HCT116 (cell line): Measurements from ENCODE around the gene GPX1. TPM values are rescaled to one million over a fixed set of nuclear protein-coding genes. Genes with fewer than 3 reads are reported as not detected.

Experiments
- ATAC-seq: fragments of 200-7000 bp; cut with Tn5 transposase; 2 replicates; pipeline ENCODE4 v1.9.1; 2020; ENCODE audit warnings: mild to moderate bottlenecking, moderate library complexity
- BruUV-seq: library from RNA; stranded (reverse); fragments of 400-500 nt; replicated peaks from 2 replicates; lab custom pipeline; 2021; lab: Mats Ljungman, UMichigan
- CTCF ChIA-PET: fragments of 300-600 bp; sonication (Branson Sonifier 250); formaldehyde crosslinking; loops from one replicate; lab custom pipeline; 2021; ENCODE audit warnings: antibody characterized with exemption; lab: Charles Lee
- POLR2A ChIA-PET: fragments of 300-600, 350-600 bp; sonication (Branson Sonifier 250); formaldehyde crosslinking; loops from one replicate; lab custom pipeline; 2021; ENCODE audit warnings: antibody characterized with exemption; lab: Charles Lee
- RAD21 ChIA-PET, 2 experiments: fragments of 300-600 bp; sonication (Branson Sonifier 250); formaldehyde crosslinking; loops; one replicate each; lab custom pipeline; 2023; ENCODE audit warnings: low total read pairs in 2 of 2; ENCODE audit not compliant: uncharacterized antibody in 2 of 2, unreplicated experiment in 2 of 2, low non-redundant PET in 1 of 2; lab: Charles Lee
- DNase-seq: peaks from one replicate; pipeline ENCODE4 v3.0.0-alpha.2; 2010; ENCODE audit warnings: low read depth, low spot score
- H2AFZ ChIP-seq: fragments of 200-600 bp; shearing (Covaris generic), sonication (generic); 2 replicates; pipeline ENCODE4 v1.6.1; 2017; ENCODE audit warnings: low read depth, mixed run types, mixed read lengths, antibody characterized with exemption, low read length; ENCODE audit not compliant: poor library complexity, severe bottlenecking
- H3K27ac ChIP-seq: 2 replicates; pipeline ENCODE4 v1.5.1; 2012; ENCODE audit warnings: low read depth, low read length
- H3K27me3 ChIP-seq: fragments of 200-600 bp; sonication (generic); 2 replicates; pipeline ENCODE4 v1.6.1; 2016; ENCODE audit warnings: mixed run types, low read length, mixed read lengths; ENCODE audit not compliant: insufficient read depth
- H3K36me3 ChIP-seq, 2 experiments: fragments of 200-500 bp in 1 of 2; fragments of 200-600 bp in 1 of 2; sonication (Bioruptor generic) in 1 of 2; sonication (generic) in 1 of 2; 2 replicates each; pipeline versions ENCODE4 v1.5.1 to v1.6.1; 2014 to 2016; ENCODE audit warnings: low read length in 2 of 2, inconsistent platforms in 1 of 2, mixed read lengths in 1 of 2, mixed run types in 1 of 2; ENCODE audit not compliant: insufficient read depth in 2 of 2, control insufficient read depth in 1 of 2
- H3K4me1 ChIP-seq, 2 experiments: fragments of 200-600 bp in 1 of 2; sonication (generic) in 1 of 2; 2 replicates each; pipeline versions ENCODE4 v1.5.1 to v1.6.1; 2012 to 2017; ENCODE audit warnings: low read length in 2 of 2, inconsistent platforms in 1 of 2, mild to moderate bottlenecking in 1 of 2, mixed read lengths in 1 of 2, mixed run types in 1 of 2, moderate library complexity in 1 of 2; ENCODE audit not compliant: insufficient read depth in 2 of 2, control insufficient read depth in 1 of 2
- H3K4me2 ChIP-seq: fragments of 200-600 bp; sonication (generic); 2 replicates; pipeline ENCODE4 v1.6.1; 2017; ENCODE audit warnings: mixed run types, low read length, mixed read lengths
- H3K4me3 ChIP-seq, 2 experiments: fragments of 200-600 bp in 1 of 2; sonication (generic) in 1 of 2; replicated peaks in 1 of 2; 2 replicates each; pipeline ENCODE4 v1.5.1; 2011 to 2016; ENCODE audit warnings: low read length in 2 of 2, control low read depth in 1 of 2, low read depth in 1 of 2, mild to moderate bottlenecking in 1 of 2, mixed read lengths in 1 of 2, mixed run types in 1 of 2
- H3K79me2 ChIP-seq: fragments of 200-600 bp; sonication (generic); 2 replicates; pipeline ENCODE4 v1.6.1; 2017; ENCODE audit warnings: mild to moderate bottlenecking, mixed run types, low read length, moderate library complexity, mixed read lengths; ENCODE audit not compliant: insufficient read depth
- H3K9ac ChIP-seq: fragments of 200-600 bp; sonication (generic); 2 replicates; pipeline ENCODE4 v1.6.1; 2016; ENCODE audit warnings: low read length, mixed read lengths
- H3K9me2 ChIP-seq: fragments of 200-600 bp; sonication (generic), shearing (Covaris generic); 2 replicates; pipeline ENCODE4 v1.6.1; 2017; ENCODE audit warnings: mixed run types, mild to moderate bottlenecking, moderate library complexity; ENCODE audit not compliant: insufficient read depth
- H3K9me3 ChIP-seq, 2 experiments: fragments of 200-500 bp in 1 of 2; fragments of 200-600 bp in 1 of 2; sonication (Bioruptor generic) in 1 of 2; sonication (generic) in 1 of 2; 2 replicates each; pipeline ENCODE4 v1.6.1; 2014 to 2017; ENCODE audit warnings: low read length in 2 of 2, mixed read lengths in 2 of 2, inconsistent platforms in 1 of 2, low read depth in 1 of 2, mild to moderate bottlenecking in 1 of 2, mixed run types in 1 of 2, moderate library complexity in 1 of 2; ENCODE audit not compliant: control insufficient read depth in 1 of 2, insufficient read depth in 1 of 2
- H4K20me1 ChIP-seq: fragments of 200-600 bp; sonication (generic), shearing (Covaris generic); 2 replicates; pipeline ENCODE4 v1.6.1; 2017; ENCODE audit warnings: mixed run types, mild to moderate bottlenecking, moderate library complexity; ENCODE audit not compliant: insufficient read depth
- ATF3 ChIP-seq: IDR thresholded peaks from 2 replicates; pipeline ENCODE4 v1.6.1; 2012
- CTCF ChIP-seq, 3 experiments: fragments of 200-600 bp in 1 of 3; sonication (generic) in 1 of 3; IDR thresholded peaks in 2 of 3; conservative IDR thresholded peaks in 1 of 3; 2 replicates each; pipeline ENCODE4 v1.5.1; 2012 to 2017; ENCODE audit warnings: low read depth in 2 of 3, low read length in 2 of 3, antibody characterized with exemption in 1 of 3, borderline replicate concordance in 1 of 3, control low read depth in 1 of 3, mild to moderate bottlenecking in 1 of 3, mixed read lengths in 1 of 3, mixed run types in 1 of 3, moderate library complexity in 1 of 3; ENCODE audit not compliant: insufficient read depth in 1 of 3
- JUND ChIP-seq: IDR thresholded peaks from 2 replicates; pipeline ENCODE4 v1.6.1; 2012
- MAX ChIP-seq: IDR thresholded peaks from 2 replicates; pipeline ENCODE4 v1.6.1; 2012
- REST ChIP-seq: IDR thresholded peaks from 2 replicates; pipeline ENCODE4 v1.6.1; 2012; ENCODE audit warnings: low read depth
- SIN3A ChIP-seq: IDR thresholded peaks from 2 replicates; pipeline ENCODE4 v1.6.1; 2012; ENCODE audit warnings: low read depth
- YY1 ChIP-seq: IDR thresholded peaks from 2 replicates; pipeline ENCODE4 v1.6.1; 2011; ENCODE audit warnings: low read length, low read depth, moderate library complexity, mild to moderate bottlenecking; ENCODE audit not compliant: insufficient replicate concordance; ENCODE audit errors: extremely low read depth
- ZBTB33 ChIP-seq: IDR thresholded peaks from 2 replicates; pipeline ENCODE4 v1.6.1; 2011; ENCODE audit warnings: mild to moderate bottlenecking, low read length, moderate library complexity; ENCODE audit not compliant: insufficient replicate concordance; ENCODE audit errors: extremely low read depth
- ZFX ChIP-seq: fragments of 450-650 bp; IDR thresholded peaks from 2 replicates; pipeline ENCODE4 v1.6.1; 2017
- ZNF274 ChIP-seq: fragments of 200-500 bp; sonication (Bioruptor generic); IDR thresholded peaks from 2 replicates; pipeline ENCODE4 v1.6.1; 2014; ENCODE audit warnings: mild to moderate bottlenecking, low read depth, low read length, inconsistent platforms
- intact Hi-C: fragments of 100-400 bp; cut with micrococcal nuclease; formaldehyde crosslinking; loops from 2 replicates; pipeline ENCODE4 v1.10.0; 2022
- total RNA-seq: library from RNA; stranded (reverse); gene quantifications from one replicate; pipeline ENCODE4 v1.2.1, GENCODE V29; 2021; ENCODE audit not compliant: unreplicated experiment

Gene GPX1
- total RNA-seq, 1 experiment from 2014 or later = 330 TPM

GRCh38 chr3:49311283-49311682 lies 46.9 kb downstream of the GPX1 start:
- DNase-seq (no peak), ATAC-seq (no peak)
- no peak overlapping the region for H3K9ac ChIP-seq
- no peak for TF ChIP-seq ATF3
- TF ChIP-seq YY1 = no peak
- no peak for TF ChIP-seq ZBTB33
- no peak for TF ChIP-seq SIN3A
- TF ChIP-seq MAX = no peak
- TF ChIP-seq ZNF274 = no peak
- no peak for TF ChIP-seq CTCF (IDR thresholded peaks at IDR 0.05 in 2 of 3, conservative IDR thresholded peaks at IDR 0.05 in 1 of 3; ENCODE audit: borderline replicate concordance in 1 of 3, insufficient read depth in 1 of 3, low read depth in 2 of 3, low read length in 2 of 3)
- TF ChIP-seq REST = no peak
- no peak for TF ChIP-seq ZFX
- TF ChIP-seq JUND = no peak
- no peak overlapping the region for H3K27ac ChIP-seq
- no TSS peak for BruUV-seq
- no peak overlapping the region for H2AFZ ChIP-seq
- H3K27me3 ChIP-seq = no peaks in the 10 kb centered on the region
- POLR2A ChIA-PET = no interaction called here
- H4K20me1 ChIP-seq = no peaks in the 10 kb centered on the region
- H3K9me3 ChIP-seq = no peaks in the 10 kb centered on the region
- no peaks in the 10 kb centered on the region for H3K79me2 ChIP-seq
- RAD21 ChIA-PET = no interaction called here
- H3K4me1 ChIP-seq = no peaks in the 10 kb centered on the region
- intact Hi-C loops = no loop called here
- H3K9me2 ChIP-seq = no peaks in the 10 kb centered on the region
- H3K4me2 ChIP-seq = no peak overlapping the region
- H3K36me3 ChIP-seq = peaks cover 16 to 17% of the 10 kb centered on the region in 2 experiments; a peak in 3 of 4 replicates
- CTCF ChIA-PET = no interaction called here
- H3K4me3 ChIP-seq = no peak overlapping the region
